Measurements from ENCODE around the gene DHRSX.
"Not testable (repeated sequence)": the region's sequence is repeated elsewhere in the genome, so short reads cannot be mapped to it uniquely, and the experiment has no call there.

GRCh38 chrX:2519638-2520037 lies 18.9 kb upstream of the DHRSX start:
- TF ChIP-seq CTCF (tag by site-specific recombination; IDR thresholded peaks at IDR 0.05); PRDM4 (tag by site-specific recombination; IDR thresholded peaks at IDR 0.05); ZNF626 (tag by site-specific recombination; IDR thresholded peaks at IDR 0.05); MZF1 (tag by site-specific recombination; IDR thresholded peaks at IDR 0.05; ENCODE audit: borderline replicate concordance); ZNF530 (tag by site-specific recombination; IDR thresholded peaks at IDR 0.05; ENCODE audit: low read depth); GLI4 (tag by site-specific recombination; IDR thresholded peaks at IDR 0.05); PBX3 (CRISPR knock-in tag; IDR thresholded peaks at IDR 0.05); ZNF354C (tag by site-specific recombination; IDR thresholded peaks at IDR 0.05; ENCODE audit: borderline replicate concordance, low read depth); ZNF501 (tag by site-specific recombination; IDR thresholded peaks at IDR 0.05); ZFP3 (tag by site-specific recombination; IDR thresholded peaks at IDR 0.05; ENCODE audit: low read depth); ZNF274 (IDR thresholded peaks at IDR 0.05; ENCODE audit: low read length); ZNF274 (tag by site-specific recombination; IDR thresholded peaks at IDR 0.05; ENCODE audit: borderline replicate concordance): not testable (repeated sequence)

Measured in HEK293 (cell line).